Stimulated activated CD4-positive, alpha-beta T cell treated with anti-CD3 and anti-CD28 coated beads, Interleukin-1b, Interleukin-23, amount 100 ng/mL, for 1 hour (primary cell): ENCODE data around the gene FAF2.

Source experiments
- DNase-seq, 2 donors: peaks; one replicate each; pipeline ENCODE4 v3.0.0-alpha.2; 2020; ENCODE audit warnings: low read depth in 2 of 2

FAF2 gene

DNA sequence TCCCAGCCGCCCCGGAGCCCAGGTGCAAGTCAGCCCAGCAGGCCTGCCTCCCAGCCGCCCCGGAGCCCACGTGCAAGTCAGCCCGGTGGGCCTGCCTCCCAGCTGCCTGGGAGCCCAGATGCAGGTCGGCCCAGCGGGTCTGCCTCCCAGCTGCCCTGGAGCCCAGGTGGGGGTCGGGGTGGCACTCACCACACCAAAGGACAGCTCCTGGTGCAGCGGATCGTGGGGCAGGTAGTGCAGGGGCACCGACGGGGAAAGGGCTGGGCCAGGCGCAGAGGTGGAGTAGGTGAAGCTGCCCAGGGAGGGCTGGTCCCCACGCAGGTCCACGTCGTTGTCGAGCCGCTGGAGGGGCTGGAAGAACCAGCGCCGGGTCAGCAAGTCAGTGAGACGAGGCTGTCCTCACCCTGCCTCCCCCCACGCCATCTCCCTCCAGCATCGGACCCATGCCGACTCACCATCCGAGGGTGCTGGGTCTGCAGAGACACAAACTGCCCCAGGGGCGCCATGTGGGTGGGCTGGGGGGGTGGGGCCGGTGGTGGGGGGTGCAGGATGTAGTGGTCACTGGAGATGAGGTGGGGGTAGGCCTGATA, 82.3 kb downstream of the FAF2 start:
- no peak for DNase-seq

DNA sequence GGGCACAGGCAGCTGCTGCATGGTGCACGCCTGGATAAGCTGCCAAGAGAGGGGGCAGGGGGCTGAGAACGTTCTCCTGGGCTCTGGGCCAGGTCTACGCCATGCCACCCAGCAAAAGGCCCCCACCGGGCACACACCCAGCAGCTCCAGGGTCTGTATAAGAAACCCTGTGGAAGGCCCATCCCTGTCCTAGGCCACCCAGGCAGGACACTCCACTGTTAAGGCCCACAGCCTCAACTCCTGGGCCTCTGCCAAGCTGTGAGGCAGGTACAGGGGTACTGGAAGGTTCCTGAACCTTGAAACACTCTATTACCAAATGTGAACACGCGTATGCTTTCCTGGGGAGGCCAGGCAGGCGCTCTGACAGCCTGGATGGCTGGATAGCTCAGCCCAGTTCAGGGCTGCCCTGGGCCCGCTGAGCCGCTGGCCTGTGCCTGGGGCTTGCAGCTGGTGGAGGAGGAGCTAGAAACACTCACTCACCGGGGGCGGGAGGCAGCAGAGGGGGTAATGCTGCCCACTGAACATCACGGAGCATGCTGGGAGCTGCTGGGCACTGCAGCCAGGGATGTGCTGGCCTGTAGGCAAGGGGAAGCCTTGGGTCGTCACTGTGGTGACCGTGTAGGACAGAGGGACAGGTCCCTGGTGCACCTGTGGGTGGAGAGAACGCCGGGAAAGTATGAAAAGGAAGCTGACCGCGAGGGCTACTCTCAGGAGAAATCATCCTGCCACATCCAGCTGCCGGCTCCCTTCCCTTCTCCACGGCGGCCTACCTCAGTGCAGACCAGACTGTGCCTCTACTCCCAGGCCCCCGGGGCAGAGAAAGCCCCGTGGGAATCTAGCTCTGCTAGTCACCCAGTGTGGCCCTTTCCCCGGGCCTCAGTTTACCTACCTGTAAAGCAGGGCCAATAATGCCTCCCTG, 83.1 kb downstream of the FAF2 start:
- DNase-seq: no peak

DNA sequence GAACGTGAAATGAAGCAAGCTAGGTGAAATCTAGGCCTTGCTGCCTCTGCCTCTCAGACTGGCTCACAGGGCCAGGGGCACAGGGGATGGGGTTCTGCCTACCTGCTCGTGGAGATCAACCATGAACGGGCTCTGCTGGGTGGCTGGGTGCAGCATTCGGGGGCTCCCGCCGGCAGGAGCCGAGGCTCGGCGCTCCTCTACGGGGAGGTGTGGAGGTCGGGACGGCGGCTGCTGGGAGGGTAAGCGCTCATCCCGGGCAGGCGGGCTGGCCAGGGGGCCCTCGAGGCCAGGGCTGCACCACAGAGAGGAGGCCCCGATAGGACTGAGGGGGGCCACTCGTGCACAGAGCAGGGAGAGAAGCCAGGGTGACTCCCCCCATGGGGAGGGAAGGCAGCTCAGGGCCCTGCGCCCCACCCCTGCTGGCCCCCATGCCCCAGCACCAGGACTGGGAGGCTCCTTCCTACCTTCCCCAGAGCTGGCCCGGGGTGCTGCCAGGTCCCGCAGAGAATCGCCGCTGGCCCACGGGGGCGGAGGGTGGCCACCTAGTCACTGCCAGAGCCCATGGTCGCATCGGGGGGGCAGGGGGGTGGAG, 83.8 kb downstream of the FAF2 start:
- no peak for DNase-seq

DNA sequence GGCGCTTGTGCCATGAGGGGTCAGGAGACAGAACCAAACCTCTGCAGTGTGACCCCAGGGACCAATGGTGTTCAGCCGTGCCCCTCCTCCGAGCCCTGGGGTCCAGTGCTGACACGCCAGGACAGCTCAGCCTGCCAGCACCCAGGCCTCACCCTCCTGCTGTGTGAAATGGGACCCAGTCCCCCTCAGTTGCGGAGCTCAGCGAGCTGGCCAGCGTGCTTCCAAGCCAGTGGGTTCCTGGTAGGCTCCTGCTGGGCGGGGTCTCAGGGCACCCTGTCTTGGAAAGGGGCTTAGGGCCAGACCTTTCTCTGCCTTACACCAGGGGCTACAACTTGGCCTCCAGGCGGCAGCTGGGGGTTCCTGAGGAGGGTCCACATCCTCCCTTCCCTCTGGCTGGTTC, 84.6 kb downstream of the FAF2 start:
- DNase-seq: no peak

DNA sequence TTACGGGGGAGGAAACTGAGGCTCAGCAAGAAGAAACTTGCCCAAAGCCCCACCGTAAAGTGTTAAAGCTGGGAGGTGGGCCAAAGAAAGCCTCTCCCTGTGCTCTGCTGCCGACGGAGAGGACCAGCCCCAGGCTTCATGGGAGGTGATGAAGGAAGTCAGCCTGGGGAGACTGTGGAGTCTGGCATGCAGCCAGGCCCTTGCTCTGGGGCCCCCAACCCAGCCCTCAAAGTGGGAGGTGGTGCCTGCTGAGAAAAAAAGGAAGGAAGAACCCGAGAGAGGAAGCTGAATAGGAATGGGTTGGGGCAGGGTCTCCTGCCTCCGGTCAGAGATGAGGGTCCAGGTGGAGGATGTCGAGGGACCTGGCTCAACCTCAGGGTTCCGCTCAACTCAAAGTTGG, 85.2 kb downstream of the FAF2 start:
- no peak for DNase-seq

GRCh38 chr5:176533894-176534611, 85.9 kb downstream of the FAF2 start:
- DNase-seq: no peak

DNA sequence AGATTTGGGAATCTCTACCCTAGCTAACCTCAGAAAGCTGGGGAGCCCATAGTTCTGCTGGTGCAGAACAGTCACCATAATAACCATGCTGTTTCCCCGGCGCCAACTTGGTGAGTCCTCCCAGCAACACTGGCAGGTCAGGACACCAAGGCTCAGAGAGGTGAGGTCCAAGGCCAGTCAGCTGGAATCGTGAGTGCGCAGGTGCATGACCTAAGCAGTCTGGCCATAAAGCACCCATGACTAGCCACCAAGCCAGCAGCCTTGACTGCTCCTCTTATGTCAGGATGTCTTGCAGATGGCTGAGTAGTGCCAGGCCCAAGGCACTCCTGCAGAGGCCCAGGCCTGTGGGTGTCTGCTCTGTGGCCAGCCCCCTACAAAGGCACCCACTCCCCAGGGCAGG, 86.5 kb downstream of the FAF2 start:
- DNase-seq: no peak

DNA sequence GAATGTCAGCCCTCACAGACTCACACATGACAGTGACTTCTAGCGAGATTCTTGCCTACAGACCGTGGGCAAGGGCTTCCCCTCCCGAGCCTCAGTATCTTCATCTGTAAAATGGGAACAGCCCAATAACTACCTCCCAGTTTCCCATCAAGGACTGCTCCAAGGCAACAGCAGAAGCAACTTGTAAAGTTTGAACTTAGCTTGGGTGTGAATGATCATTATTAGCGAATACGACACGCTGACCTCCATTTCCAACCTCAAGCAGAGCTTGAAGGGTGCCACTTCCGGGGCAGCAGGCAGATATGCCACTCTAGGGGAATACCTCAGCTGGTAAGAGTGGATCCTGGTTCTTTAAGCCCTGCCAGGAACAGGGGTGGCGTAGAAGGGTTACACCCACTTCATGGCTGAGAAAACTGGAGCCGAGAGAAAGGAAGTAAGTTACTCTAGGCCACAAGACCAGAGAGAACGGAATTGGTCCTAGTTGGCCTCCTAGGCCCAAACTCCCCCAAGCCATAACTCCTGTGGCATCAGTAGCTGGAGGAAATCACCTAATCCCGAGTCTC, 87.0 kb downstream of the FAF2 start:
- no peak for DNase-seq

DNA sequence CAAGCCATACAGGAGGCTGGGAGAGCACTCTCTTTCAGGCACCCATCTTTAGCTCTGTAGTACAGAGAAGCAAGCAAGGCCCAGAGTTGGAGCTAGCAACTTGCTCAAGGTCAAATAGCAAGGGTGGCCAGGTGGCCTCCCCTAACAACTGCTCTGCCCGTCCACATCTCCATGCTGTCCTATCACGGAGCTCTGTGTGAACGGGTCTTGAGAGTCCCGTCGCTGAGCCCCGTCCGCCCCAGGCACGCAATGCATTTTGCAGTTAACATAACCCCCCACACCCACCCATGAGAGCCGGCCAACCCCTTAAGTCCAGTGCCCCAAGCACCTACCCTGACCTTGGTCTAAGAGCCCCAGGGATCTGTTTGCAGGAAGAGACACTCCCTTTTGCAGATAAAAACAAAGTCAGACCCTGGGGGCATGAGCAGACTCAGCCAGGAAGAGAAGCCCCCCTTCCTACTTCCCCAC, 87.5 kb downstream of the FAF2 start:
- DNase-seq: no peak

GRCh38 chr5:176536132-176536901, 88.1 kb downstream of the FAF2 start:
- DNase-seq: peak in 1 of 2 donors; percentile 46

DNA sequence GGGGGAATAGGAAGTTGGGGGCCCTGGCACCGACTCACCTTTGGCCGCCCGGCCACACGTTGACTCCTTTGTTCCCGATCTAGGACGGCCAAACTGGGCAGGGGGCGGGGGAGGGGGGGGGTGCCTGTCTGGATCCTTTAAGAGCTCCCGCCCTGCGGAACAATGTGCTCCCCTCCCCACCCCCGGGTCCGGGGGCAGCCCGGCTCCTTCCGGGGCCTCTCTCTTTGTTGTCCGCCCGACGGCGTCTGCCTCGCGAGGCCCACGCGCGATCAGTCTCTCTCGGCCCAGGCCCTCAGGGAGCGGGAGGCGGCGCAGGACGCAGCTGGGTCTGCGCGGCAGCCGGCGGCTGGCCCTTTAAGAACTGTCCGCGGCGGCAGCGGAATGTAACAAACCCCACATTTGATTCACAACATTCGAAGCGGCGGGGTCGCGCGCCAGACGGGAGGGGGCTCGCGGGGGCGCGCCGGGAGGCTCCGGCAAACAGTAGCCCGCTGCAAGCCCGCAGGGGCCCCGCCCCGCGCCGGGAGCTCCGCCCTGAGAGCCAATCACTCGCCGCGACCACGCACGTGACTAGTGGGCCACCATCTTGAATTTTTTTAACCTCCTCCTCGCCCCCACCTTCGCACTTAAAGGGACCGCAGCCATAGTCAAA, 88.8 kb downstream of the FAF2 start, which contains the start of gene RNF44:
Gene RNF44 (minus strand): TSS at position 501 of the 652 bp plus-strand sequence. CDS start 4,930 bp downstream, outside the sequence.
- peak; percentile 95 to 96 for DNase-seq

- DNase-seq: peak; percentile 81 to 95
Observed at GRCh38 chr5:176537554-176538229, 89.5 kb downstream of the FAF2 start.

DNA sequence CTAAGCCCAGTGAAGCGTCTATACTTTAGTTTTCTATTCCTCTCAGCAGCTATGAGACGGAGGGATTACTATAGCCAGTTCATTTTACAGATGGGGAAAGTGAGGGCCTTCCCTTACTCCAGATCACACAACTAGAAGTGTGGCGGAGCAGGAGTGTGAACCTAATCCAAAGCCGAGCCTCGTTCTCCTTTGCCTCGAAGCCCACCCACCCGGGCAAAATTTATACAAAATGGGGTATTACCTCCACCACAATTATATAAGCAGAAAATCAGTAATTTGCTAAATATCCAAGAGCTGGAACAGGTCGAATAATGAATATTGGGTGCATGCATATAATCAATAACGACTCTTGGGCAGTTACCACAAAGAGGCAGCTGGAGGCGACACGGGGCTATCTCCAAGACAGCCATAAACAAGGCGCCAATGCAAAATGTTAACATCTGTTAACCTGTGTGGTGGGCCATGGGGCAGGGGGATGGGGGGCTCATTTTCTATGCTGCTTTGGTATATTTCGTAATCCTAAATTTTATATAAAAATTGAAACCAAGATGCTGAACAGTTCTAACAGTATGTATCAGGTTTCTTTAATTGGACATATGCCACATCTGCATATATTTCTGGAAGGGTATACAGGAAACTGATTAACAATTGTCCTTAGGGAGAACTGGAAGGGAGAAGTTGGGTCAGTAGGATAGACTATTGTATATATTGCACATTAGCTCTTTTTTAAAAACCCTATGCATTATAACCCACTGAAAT, 90.2 kb downstream of the FAF2 start:
- DNase-seq: no peak

DNA sequence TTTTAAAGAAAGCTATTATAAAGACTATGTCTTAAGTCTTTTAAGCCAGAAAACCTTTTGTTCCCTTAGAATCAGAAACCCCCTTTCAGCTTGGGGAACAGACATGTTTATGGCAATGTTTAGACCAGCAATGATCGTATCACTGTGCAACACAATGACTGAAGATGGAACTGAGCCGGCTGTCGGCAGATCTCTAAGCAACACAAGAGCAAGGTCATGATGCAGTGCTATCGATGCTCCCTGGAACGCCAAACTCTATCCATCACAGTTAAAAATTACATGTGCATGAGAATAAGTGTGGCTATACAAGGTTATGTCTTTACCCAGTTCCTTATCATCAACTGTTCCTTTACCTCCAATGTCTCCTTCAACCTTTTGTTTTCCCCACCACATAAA, 90.8 kb downstream of the FAF2 start:
- DNase-seq: no peak

GRCh38 chr5:176540476-176540899, 92.3 kb downstream of the FAF2 start:
- no peak for DNase-seq

DNA sequence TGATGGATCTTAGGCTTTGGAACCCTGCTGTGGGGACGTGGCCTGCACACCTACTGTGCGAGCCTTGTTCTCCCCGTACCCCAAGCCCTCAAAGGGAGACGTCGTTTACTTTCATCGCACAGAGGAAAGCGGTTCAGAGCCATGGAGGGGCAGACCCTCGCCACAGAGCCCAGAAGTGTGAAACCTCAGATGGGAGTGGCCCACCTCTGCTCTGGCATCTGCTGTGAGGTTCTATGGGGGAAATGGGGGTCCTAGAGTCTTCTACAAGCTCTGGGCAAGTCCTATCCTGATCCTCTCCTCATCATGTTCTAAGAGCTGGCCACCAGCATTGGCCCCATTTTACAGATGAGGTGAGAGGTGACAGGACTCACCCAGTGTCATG, 92.8 kb downstream of the FAF2 start:
- no peak for DNase-seq

GRCh38 chr5:176541338-176542134, 93.4 kb downstream of the FAF2 start:
- no peak for DNase-seq

DNA sequence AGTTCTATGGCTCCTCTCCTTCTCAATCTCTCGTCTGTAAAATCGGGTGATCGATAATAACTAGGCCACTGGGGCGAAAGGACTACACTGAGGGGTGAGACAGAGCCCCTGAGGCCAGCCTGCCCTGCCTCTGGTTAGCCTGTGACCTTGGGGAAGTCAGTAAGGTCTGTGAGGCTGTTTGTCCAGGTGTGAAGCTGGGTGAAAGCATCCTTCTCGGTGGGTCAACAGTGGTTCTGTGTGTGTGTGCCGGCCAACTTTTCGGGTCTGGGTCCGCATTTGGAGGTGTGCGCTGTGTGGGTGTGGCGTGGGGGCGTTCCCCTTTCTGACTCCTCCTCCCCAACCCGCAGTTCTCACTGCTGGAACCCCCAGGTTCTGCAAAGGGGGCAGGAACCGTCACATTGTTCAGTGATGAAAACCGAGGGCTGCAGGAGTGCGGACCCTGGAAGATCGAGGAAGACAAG, 94.0 kb downstream of the FAF2 start:
- peak in 1 of 2 donors; percentile 53 for DNase-seq
